ENCODE results near the gene RIPK1. TPM values are rescaled to one million over a fixed set of nuclear protein-coding genes. Genes with fewer than 3 reads are reported as not detected.

RIPK1 gene
- total RNA-seq, 1 experiment from 2014 or later = 16.8 TPM

GRCh38 chr6:3157131-3157933, 89.0 kb downstream of the RIPK1 start, which contains the start of gene TUBB2A:
Gene TUBB2A (minus strand): TSS chr6:3157544. CDS start chr6:3157463, 81 bp downstream.
- no peaks in the 10 kb centered on the region for H3K27me3 Mint-ChIP-seq (ENCODE audit: insufficient read depth, unreplicated experiment)
- peak; percentile 78 for TF ChIP-seq CTCF (IDR thresholded peaks at IDR 0.05; ENCODE audit: unreplicated experiment)
- H3K4me1 Mint-ChIP-seq (ENCODE audit: insufficient read depth, unreplicated experiment) = no peaks in the 10 kb centered on the region
- H3K9me3 Mint-ChIP-seq (ENCODE audit: unreplicated experiment) = no peaks in the 10 kb centered on the region
- peaks cover 6% of the 10 kb centered on the region for H3K36me3 Mint-ChIP-seq (ENCODE audit: insufficient read depth, unreplicated experiment)
- BruUV-seq (replicated peaks) = no TSS peak
- peak within 1 kb of the TSS; percentile 69 for H3K27ac Mint-ChIP-seq (ENCODE audit: low read depth, unreplicated experiment)
- CTCF ChIA-PET = interaction anchor here (0.6 to 1.2 kb wide), 11 partner anchors 15 to 1465 kb away, joined by 3 to 9 read pairs (median 4); no protein-coding TSS in a partner anchor
- POLR2A ChIA-PET = interaction anchor here (0.7 to 3.1 kb wide), 11 partner anchors 15 to 131 kb away, joined by 3 to 28 read pairs (median 4); partner anchors contain the start of gene PSMG4
- intact Hi-C loops (cut with micrococcal nuclease) = loop anchor here (1.0 to 5.0 kb wide), 4 partner anchors 31 to 95 kb away; partner anchors contain the start of gene BPHL
- H3K4me3 Mint-ChIP-seq (ENCODE audit: unreplicated experiment) = peak within 1 kb of the TSS; percentile 72
- DNase-seq (ENCODE audit: unreplicated experiment) = peak; percentile 71

- POLR2A ChIA-PET = interaction anchor here (1.6 kb wide), 1 partner anchor 92 kb away, joined by 3 read pairs; no protein-coding TSS in a partner anchor
- DNase-seq (ENCODE audit: unreplicated experiment) = no peak
- TF ChIP-seq CTCF (IDR thresholded peaks at IDR 0.05; ENCODE audit: unreplicated experiment) = no peak
- BruUV-seq (replicated peaks) = no TSS peak
- CTCF ChIA-PET = interaction anchor here (0.8 kb wide), 1 partner anchor 92 kb away, joined by 4 read pairs; no protein-coding TSS in a partner anchor
- peaks cover 5% of the 10 kb centered on the region for H3K4me1 Mint-ChIP-seq (ENCODE audit: insufficient read depth, unreplicated experiment)
- intact Hi-C loops (cut with micrococcal nuclease) = loop anchor here (5.0 kb wide), 2 partner anchors 43 to 92 kb away; partner anchors contain the start of gene BPHL
- no peaks in the 10 kb centered on the region for H3K9me3 Mint-ChIP-seq (ENCODE audit: unreplicated experiment)
- peaks cover 6% of the 10 kb centered on the region for H3K36me3 Mint-ChIP-seq (ENCODE audit: insufficient read depth, unreplicated experiment)
- no peaks in the 10 kb centered on the region for H3K27me3 Mint-ChIP-seq (ENCODE audit: insufficient read depth, unreplicated experiment)
- no peak overlapping the region for H3K4me3 Mint-ChIP-seq (ENCODE audit: unreplicated experiment)
- H3K27ac Mint-ChIP-seq (ENCODE audit: low read depth, unreplicated experiment) = no peak overlapping the region
These were observed 91.8 kb downstream of the RIPK1 start for GRCh38 chr6:3159805-3160781.

- Mint-ChIP-seq H3K27ac (ENCODE audit: low read depth, unreplicated experiment) (no peak overlapping the region), H3K4me3 (ENCODE audit: unreplicated experiment) (no peak overlapping the region), H3K27me3 (ENCODE audit: insufficient read depth, unreplicated experiment) (no peaks in the 10 kb centered on the region), H3K36me3 (ENCODE audit: insufficient read depth, unreplicated experiment) (no peaks in the 10 kb centered on the region), H3K9me3 (ENCODE audit: unreplicated experiment) (no peaks in the 10 kb centered on the region), H3K4me1 (ENCODE audit: insufficient read depth, unreplicated experiment) (peaks cover 5% of the 10 kb centered on the region)
- TF ChIP-seq CTCF (IDR thresholded peaks at IDR 0.05; ENCODE audit: unreplicated experiment) = no peak
- no peak for DNase-seq (ENCODE audit: unreplicated experiment)
- POLR2A ChIA-PET = no interaction called here
- no TSS peak for BruUV-seq (replicated peaks)
- CTCF ChIA-PET = interaction anchor here (0.6 to 1.7 kb wide), 2 partner anchors 34 to 89 kb away, joined by 4 read pairs; no protein-coding TSS in a partner anchor
- intact Hi-C loops (cut with micrococcal nuclease) = no loop called here
These were observed 93.8 kb downstream of the RIPK1 start for GRCh38 chr6:3162067-3162497.
